GM20000 (cell line): ENCODE measurements around the gene CISD1.
"Not testable (repeated sequence)": the region's sequence is repeated elsewhere in the genome, so short reads cannot be mapped to it uniquely, and the experiment has no call there.

Experiments
- DNase-seq: peaks from one replicate; pipeline ENCODE4 v3.0.0; 2012; ENCODE audit warnings: low spot score
- CTCF ChIP-seq: IDR thresholded peaks from 2 replicates; pipeline ENCODE4 v1.5.1; 2012; ENCODE audit warnings: mild to moderate bottlenecking, control low read depth; ENCODE audit errors: extremely low read depth, missing control alignments

The CISD1 gene

GRCh38 chr10:58240531-58240930, 28.4 kb upstream of the CISD1 start:
- no peak for DNase-seq
- no peak for TF ChIP-seq CTCF

- TF ChIP-seq CTCF: no peak
- DNase-seq: no peak
Observed at GRCh38 chr10:58241346-58241745, 27.6 kb upstream of the CISD1 start.

DNA sequence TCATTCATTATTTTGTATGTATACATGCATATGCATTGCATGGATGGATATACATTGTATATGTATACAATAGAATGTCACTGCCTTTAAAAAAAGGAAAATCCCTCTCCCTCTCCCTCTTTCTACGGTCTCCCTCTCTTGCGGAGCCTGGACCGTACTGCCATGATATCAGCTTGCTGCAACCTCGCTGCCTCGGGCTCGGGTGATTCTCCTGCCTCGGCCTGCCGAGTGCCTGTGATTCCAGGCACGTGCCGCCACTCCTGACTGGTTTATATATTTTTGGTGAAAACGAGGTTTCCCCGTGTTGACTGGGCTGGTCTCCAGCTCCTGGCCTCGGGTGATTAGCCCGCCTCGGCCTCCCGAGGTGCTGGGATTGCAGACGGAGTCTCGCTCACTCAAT, 25.7 kb upstream of the CISD1 start:
- no peak for DNase-seq
- TF ChIP-seq CTCF: no peak

DNA sequence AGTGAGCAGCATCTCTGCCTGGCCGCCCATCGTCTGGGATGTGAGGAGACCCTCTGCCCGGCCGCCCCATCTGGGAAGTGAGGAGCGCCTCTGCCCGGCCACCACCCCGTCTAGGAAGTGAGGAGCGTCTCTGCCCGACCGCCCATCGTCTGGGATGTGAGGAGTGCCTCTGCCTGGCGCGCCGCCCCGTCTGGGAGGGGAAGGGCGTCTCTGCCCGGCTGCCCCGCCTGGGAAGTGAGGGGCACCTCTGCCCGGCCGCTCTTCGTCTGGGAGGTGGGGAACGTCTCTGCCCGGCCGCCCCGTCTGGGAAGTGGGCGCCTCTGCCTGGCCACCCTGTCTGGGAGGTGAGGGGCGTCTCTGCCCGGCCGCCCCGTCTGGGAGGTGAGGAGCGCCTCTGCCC, 25.2 kb upstream of the CISD1 start:
- not testable (repeated sequence) for DNase-seq

- not testable (repeated sequence) for DNase-seq
Observed at GRCh38 chr10:58244242-58244641, 24.7 kb upstream of the CISD1 start.

- DNase-seq: not testable (repeated sequence)
Observed at GRCh38 chr10:58244666-58245065, 24.3 kb upstream of the CISD1 start.

GRCh38 chr10:58253184-58253583, 15.8 kb upstream of the CISD1 start:
- TF ChIP-seq CTCF: no peak
- no peak for DNase-seq

DNA sequence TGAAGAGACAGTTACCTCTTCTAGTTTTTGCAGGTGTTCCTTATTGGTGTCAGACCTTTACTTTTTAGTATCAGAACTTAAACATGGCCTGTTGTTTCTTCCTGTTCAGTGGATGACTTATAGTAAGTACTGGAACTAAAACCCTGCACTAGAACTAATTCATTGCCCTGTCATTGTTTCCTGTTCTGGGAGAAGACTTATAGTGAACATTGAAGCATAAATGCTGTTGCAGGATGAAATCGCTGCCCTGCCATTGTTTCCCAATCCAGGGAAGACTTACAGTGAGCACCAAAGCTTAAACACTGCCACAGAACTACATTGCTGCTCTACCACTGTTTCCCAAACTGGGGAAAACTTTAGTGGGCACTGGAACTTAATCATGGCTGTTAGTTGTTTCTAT, 14.3 kb upstream of the CISD1 start:
- no peak for DNase-seq
- no peak for TF ChIP-seq CTCF

GRCh38 chr10:58256013-58256780, 12.8 kb upstream of the CISD1 start:
- not testable (repeated sequence) for DNase-seq
